Esophagus squamous epithelium (tissue), 4 donors: Measurements from ENCODE around the gene CTRB2.

Source experiments
- POLR2A ChIP-seq, 4 donors: fragments of 450-650 bp; IDR thresholded peaks; one replicate each; pipeline ENCODE4 v1.6.1; 2017; ENCODE audit warnings: antibody characterized with exemption in 4 of 4, mild to moderate bottlenecking in 4 of 4, moderate library complexity in 3 of 4
- TF ChIP-seq, protein P1 (sequence below), 6 experiments: fragments of 450-650 bp in 4 of 6; fragments of 200-600 bp in 2 of 6; sonication (generic) in 2 of 6; IDR thresholded peaks; one replicate each; pipeline ENCODE4 v1.5.1; 2016 to 2019; ENCODE audit warnings: antibody characterized with exemption in 6 of 6, mild to moderate bottlenecking in 4 of 6, moderate library complexity in 4 of 6

DNA sequence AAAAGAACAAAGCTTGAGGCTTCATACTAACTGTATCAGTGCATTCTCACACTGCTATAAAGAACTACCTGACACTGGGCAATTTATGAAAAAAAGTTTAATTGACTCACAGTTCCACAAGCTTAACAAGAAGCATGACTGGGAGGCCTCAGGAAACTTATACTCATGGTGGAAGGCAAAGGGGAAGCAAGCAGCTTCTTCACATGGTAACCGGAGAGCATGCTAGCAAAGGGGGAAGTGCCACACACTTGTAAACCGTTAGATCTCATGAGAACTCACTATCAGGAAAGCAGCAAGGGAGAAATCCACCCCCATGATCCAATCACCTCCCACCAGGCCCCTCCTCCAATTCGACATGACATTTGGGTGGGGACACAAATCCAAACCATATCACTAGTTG, 25.3 kb downstream of the CTRB2 start:
- no peak for TF ChIP-seq POLR2A (IDR thresholded peaks at IDR 0.05)
- TF ChIP-seq, protein P1, sequence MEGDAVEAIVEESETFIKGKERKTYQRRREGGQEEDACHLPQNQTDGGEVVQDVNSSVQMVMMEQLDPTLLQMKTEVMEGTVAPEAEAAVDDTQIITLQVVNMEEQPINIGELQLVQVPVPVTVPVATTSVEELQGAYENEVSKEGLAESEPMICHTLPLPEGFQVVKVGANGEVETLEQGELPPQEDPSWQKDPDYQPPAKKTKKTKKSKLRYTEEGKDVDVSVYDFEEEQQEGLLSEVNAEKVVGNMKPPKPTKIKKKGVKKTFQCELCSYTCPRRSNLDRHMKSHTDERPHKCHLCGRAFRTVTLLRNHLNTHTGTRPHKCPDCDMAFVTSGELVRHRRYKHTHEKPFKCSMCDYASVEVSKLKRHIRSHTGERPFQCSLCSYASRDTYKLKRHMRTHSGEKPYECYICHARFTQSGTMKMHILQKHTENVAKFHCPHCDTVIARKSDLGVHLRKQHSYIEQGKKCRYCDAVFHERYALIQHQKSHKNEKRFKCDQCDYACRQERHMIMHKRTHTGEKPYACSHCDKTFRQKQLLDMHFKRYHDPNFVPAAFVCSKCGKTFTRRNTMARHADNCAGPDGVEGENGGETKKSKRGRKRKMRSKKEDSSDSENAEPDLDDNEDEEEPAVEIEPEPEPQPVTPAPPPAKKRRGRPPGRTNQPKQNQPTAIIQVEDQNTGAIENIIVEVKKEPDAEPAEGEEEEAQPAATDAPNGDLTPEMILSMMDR (IDR thresholded peaks at IDR 0.05) = no peak
